GM23248 (cell line): ENCODE results near the gene CD38.

Source experiments
- EZH2 ChIP-seq: fragments of 200-600 bp; sonication (generic); IDR thresholded peaks from 2 replicates; pipeline ENCODE4 v1.6.1; 2018; ENCODE audit warnings: antibody characterized with exemption, mild to moderate bottlenecking; ENCODE audit not compliant: insufficient read depth, poor library complexity, severe bottlenecking
- EZH2phosphoT487 ChIP-seq: fragments of 200-600 bp; sonication (generic); IDR thresholded peaks from 2 replicates; pipeline ENCODE4 v1.6.1; 2018; ENCODE audit warnings: antibody characterized with exemption, moderate library complexity, mild to moderate bottlenecking, low read depth; ENCODE audit not compliant: insufficient read depth

DNA sequence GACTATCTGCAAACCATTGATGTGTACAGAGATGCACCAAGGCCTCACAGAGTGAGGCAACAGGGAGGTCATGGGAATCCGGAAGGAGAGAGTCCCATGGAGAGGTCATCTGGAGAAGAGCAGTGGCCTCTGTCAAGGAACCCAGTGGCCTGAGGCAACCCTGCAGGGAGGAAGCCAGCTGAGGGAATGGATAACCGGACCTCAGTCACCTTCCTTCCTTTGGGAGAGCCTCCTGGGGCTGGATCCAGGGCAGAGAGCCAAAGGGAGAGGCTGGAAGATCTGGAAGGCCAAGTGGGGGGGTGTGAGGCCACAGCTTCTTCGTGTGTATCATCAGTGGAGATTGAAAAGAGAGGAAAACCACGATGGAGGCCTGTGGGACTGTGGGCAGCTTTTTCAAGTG, 24.3 kb upstream of the CD38 start:
- TF ChIP-seq EZH2: no peak
- no peak for TF ChIP-seq EZH2phosphoT487
